GM21381 (cell line): Measurements from ENCODE around the gene MISP.
"Not testable (repeated sequence)": the region's sequence is repeated elsewhere in the genome, so short reads cannot be mapped to it uniquely, and the experiment has no call there.

Experiments
- ATAC-seq: cut with Tn5 transposase; IDR thresholded peaks from one replicate; pipeline ENCODE4 v1.9.1; 2021; ENCODE audit warnings: mild to moderate bottlenecking, moderate library complexity; ENCODE audit not compliant: unreplicated experiment

The MISP gene

DNA sequence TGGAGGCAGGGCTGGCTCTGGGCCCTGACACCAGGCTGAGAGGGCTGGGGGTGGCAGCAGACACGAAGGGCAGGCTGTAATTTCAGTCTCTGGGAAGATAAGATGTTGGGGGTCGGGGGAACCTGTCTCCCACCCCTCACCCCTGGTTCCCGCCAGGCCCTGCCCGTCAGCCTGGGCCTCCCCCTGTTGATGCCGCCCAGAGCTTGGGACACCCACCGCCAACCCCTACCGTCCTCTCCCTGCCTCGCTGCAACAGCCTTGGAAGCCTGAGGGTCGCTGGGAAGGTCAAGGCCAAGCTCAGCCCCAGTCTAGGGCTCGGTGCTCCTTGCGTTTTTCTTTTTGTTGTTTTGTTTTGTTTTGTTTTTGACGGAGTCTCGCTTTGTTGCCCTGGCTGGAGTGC, 27.7 kb upstream of the MISP start:
- ATAC-seq, result no peak

DNA sequence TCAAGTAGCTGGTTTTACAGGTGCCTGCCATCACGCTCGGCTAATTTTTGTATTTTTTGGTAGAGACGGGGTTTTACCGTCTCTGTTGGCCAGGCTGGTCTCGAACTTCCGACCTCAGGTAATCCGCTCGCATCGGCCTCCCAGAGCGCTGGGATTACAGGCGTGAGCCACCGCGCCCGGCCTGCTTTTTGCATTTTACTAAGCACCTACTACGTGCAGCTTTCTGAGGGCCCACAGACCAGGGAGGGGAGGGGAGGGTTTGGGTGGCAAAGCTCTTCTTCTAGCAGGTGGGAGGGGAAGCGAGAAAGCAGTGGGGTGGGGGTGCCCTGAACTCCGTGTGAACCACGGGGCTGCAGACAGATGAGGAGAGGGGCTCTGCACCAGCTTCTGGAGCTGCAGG, 27.2 kb upstream of the MISP start:
- no peak for ATAC-seq

DNA sequence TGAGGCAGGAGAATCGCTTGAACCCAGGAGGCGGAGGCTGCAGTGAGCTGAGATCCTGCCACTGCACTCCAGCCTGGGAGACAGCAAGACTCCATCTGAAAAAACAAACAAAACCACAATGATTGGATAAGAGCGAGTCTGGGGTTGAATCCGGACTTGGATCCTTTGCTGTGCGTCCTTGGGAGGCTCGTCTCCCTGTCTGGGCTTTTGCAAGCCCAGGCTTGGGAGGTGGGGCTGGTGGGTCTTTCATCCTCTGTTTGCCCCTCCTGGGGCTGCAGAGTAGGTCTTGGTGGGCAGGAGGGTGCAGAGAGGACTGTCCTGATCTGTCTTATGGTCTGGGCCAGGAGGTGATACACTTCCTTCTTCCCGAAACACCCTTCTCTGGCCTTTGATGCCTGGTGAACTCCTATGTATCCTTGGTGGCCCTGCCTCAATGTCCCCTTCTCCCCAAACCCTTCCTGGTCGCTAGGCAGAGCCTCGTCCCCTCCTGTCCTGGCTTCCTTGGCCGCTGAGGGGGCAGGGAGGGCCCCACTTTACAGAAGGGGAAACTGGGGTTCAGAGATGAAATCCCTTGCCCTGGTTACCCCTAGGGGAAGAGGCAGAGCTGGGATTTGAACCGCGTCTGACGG, 25.3 kb upstream of the MISP start:
- no peak for ATAC-seq

DNA sequence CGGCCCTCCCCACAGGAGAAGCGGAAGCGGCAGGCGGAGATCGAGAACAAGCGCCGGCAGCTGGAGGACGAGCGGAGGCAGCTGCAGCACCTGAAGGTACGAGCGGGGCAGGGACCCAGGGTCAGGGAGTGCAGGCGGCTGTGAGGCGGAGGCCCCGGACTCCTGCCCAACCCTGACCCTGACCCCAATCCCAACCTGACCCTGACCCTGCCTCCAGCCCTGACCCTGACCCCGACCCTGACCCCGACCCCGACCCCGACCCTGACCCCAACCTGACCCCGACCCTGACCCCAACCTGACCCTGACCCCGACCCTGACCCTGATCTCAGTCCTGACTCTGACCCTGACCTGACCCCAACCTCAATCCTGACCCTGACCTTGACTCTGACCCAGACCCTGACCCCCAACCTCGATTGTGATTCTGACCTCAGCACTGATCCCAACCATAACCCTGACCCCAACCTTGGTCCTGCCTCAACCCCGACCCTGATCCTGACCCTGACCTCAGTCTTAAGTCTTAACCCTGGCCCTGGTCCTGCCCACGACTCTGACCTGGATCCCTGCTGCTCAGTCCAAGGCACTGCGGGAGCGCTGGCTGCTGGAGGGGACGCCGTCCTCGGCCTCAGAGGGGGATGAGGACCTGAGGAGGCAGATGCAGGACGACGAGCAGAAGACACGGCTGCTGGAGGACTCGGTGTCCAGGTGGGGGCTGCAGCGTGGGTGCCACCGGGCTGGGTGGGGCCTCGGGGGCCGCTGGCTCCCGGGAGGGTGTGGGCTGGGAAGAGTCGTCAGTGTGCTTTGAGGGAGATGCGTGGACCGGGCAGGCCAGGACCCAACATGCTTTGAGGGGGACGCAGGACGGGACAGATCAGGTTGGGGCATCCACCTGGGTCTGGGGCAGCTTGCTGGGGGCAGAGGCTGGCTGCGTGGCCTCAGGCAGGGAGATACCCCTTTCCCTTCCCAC, 23.6 kb upstream of the MISP start:
- ATAC-seq, result no peak

DNA sequence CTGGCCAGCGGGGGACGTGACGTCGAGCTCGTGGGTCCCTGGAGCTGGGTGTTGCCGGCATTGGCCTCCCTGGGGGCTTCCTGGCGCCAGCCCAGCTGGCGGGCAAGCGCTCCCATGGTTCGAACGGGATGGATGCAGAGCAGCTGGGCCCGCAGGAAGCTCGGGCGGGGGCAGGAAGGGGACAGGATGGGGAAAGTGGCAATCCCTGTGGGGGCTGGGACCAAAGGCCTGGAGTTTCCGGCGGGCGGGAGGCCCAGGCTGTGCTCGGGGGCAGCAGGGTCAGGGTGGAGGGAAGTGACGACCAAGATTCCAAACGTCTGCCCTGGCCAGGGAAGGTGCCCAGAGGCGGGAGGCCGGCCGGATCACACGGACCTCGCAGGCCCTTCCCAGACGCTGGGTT, 22.9 kb upstream of the MISP start:
- no peak for ATAC-seq

DNA sequence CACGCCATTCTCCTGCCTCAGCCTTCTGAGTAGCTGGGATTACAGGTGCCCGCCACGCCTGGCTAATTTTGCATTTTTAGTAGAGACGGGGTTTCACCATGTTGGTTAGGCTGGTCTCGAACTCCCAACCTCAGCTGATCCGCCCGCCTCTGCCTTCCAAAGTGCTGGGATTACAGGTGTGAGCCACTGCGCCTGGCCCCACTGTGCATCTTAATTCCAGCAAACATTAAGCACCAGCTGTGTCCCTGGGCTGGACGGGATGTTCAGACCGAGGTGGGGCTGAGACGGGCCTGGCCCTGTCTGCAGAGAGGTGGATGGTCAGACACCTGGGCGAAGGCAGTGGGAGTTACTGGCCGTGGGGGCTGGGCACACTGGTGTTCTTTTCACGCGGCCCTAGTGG, 21.3 kb upstream of the MISP start:
- not testable (repeated sequence) for ATAC-seq

DNA sequence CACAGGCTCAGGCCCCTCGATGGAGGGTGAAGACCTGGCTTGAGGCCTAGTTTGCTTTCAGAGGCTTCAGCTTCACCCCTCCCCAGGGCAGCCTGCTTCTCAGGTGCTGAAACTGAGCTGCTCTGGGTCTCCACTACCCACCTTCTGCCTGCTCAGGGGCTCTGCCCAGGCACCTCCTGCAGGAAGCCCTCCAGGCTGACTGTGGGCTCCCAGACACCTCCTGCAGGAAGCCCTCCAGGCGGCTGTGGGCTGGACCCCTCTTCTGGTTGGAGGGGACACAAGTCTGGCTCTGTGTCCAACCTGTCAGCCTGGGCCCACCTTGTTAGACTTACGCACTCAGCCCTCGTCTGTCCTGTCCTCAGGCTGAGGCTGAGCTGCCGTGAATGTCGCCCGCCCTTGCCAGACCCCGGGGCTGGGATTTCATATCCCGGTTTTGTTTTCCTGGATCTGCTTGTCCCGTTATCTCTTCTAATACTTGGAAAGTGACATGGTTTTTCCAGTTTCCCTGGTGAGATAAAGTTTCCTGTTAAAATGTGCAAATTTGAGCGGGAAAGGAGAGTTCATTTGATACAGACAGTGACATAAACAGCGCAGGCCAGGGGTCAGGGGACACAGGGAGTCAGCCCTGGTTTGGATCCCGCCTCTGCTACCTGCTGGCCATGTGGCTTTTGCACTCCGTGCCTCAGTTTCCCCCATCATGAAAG, 20.8 kb upstream of the MISP start:
- no peak for ATAC-seq

DNA sequence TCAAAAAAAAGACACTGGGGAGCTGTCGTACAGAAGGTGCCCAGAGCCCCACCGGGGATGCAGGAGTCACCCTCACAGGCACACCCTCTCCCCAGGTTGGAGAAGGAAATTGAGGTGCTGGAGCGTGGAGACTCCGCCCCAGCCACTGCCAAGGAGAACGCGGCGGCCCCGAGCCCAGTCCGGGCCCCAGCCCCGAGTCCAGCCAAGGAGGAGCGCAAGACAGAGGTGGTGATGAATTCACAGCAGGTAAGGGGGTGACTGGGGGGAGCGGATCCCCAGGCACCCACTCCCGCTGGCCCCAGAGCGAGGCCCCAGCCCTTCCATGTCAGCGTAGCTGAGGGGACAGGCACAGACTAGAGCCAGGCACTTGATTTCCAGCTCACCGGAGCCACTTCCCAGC, 19.9 kb upstream of the MISP start:
- ATAC-seq, result no peak

DNA sequence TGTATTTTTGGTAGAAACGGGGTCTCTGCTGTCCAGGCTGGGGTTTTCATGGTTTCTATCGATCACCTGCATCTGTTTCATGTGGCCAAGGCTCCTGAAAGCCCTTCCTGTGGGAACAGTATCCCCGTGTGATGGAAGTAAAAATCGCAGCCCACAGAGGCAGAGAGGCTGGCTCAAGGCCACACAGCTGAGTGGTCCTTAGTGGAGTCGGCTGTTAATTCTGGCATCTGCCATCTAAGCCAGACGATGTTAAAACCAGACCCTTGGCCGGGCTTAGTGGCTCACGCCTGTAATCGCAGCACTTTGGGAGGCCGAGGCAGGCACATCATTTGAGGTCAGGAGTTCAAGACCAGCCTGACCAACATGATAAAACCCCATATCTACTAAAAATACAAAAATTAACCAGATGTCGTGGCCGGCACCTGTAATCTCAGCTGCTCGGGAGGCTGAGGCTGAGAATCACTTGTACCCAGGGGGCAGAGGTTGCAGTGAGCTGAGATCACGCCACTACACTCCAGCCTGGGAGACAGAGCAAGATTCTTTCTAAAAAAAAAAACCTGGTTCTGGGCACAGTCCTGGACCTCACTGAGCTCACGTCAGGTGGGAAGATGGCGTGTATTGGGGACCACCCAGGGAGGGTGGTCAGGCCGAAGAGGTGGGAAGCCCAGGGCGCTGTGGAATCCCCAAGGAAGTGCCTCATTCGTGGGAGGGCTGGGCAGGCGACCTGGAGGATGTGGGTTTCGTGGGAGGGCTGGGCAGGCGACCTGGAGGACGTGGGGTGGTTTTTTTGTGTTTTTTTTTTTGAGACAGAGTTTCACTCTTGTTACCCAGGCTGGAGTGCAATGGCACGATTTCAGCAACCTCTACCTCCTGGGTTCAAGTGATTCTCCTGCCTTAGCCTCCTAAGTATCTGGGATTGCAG, 18.5 kb upstream of the MISP start:
- ATAC-seq, result no peak

DNA sequence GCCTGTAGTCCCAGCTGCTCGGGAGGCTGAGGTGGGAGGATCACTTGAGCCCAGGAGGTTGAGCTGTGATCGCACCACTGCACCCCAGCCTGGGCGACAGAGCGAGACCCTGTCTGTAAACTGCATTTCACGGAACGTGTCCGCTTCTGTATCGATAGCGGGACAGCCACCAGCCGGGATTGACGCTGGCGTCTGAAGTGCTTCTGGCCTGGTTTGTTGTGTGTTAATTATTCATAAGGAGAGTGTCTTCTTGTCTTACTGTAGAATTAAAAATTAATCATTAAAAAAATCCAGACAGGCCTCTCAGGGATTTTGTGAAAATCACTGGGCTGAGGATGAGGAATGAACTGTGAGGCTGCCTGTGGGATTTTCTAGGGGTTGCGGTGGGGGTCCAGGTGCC, 16.2 kb upstream of the MISP start:
- no peak for ATAC-seq

DNA sequence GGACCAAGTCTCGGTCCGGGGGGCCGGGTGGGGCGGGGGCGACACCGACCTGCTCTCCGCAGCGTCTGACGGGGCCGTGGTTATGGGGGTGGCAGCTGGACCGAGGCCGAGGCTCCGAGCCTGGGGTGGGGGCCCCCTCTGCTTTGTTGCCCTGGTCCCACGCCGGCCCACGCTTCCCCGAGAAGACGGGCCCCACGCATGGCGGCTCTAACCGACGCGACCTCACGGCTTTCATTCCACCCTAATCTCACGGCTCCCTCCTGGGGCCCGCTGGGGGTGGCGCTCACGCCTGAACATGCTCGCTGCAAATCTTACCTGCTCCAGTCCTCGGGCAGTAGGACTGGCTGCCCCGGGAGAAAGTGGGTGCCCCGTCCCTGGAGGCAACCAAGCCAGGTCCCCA, 14.8 kb upstream of the MISP start:
- ATAC-seq, result no peak

DNA sequence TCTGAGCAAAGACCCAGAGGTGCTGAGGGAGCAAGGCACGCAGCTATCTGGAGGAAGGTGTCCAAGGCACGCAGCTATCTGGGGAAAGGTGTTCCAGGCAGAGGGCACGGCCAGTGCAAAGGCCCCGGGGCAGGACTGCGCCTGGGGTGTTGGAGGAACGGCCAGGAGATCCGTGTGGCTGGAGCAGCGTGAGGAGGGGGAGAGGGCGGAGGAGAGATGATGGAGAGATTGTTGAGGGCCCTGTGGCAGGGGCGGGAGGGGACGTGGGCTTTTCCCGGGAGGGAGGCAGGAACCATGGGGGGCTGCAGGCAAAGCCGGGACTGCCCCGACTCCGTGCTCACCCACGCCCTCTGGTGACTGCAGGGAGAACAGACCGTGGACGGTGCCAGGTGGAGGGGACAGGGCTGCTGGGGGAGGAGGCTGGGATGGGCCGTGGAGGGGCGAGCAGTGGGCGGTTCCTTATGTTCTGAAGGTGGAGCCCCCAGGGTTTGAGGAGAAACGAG, 13.3 kb upstream of the MISP start:
- ATAC-seq, result no peak

DNA sequence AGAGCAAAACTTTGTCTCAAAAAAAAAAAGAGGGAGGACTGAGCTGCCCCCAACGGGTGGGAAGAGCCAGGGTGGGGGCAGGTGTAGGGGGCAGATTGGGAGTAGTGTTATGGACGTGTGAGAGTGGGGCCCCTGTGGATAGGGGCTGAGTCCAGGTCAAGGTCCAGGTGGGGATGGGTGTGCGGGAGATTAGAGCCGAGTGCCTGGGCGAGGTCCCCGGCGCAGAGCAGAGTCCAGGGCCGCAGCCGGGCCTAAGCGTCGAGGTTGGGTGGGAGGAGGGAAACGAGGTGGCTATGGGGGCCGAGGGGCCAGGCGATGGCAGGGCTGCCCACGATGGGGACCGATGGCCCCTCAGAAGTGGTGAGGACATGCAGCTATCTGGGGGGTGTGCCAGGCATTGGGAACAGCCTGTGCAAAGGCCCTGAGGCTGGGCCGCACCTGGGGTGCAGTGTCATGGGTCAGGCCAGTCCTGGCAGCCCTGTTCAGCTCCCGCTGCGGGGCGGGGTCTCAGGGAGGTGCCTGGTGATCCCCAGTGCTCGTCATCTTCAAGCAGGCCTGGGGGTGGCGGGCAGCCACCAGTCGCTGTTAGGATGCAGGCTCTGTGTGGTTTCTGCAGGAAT, 12.3 kb upstream of the MISP start:
- no peak for ATAC-seq

DNA sequence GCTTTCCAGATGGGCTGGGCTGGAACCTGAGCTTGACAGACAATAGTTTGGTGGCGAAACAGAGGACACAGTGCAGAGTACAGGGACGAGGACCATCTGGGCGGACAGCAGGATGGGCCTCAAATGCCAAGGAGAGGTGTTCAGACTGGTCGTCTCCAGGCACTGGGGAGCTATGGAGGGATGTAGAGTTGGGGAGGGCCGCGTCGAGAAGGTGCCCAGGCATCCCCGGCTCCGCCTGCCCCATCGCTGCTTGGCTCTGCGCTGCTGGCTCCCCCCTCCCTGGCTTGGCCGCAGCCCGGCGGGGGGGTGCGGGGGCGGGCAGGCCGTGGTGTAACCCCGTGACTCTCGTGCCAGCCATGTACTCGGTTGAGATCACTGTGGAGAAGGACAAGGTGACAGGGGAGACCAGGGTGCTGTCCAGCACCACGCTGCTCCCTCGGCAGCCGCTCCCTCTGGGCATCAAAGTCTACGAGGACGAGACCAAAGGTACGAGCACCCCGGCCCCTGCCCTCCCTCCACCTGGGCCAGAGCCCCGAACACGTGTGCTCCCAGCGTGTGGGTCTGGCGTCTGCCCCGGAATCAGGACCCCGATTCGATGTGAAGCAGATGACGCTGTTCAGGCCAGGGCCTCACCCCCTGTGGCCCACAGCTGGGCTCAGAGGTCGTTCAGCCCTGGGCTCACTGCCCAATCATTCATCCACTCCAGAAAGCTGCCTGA, 10.8 kb upstream of the MISP start:
- no peak for ATAC-seq

DNA sequence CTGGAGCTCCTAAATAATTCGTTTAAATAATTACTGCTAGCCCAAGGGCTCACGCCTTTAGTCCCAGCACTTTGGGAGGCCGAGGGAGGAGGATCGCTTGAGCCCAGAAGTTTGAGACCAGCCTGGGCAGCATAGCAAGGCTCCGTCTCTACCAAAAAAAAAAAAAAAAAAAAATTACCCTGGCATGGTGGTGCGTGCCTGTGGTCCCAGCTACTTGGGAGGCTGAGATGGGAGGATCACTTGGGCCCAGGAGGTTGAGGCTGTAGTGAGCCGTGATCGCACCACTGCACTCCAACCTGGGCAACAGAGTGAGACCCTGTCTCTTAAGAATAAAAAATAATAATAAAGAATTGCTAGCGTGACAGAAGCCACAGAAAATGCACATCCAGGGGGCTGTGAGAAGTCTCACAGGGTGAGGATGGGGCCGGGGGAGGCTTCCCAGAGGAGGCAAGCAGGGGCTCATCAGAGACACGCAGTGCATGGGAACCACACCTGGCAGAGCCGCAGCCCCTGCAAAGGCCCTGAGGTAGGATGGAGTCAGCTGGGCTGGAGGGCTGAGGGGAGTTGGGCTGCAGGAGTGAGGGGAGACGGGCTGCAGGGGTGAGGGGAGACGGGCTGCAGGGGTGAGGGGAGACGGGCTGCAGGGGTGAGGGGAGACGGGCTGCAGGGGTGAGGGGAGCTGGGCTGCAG, 10.0 kb upstream of the MISP start:
- ATAC-seq, result not testable (repeated sequence)

DNA sequence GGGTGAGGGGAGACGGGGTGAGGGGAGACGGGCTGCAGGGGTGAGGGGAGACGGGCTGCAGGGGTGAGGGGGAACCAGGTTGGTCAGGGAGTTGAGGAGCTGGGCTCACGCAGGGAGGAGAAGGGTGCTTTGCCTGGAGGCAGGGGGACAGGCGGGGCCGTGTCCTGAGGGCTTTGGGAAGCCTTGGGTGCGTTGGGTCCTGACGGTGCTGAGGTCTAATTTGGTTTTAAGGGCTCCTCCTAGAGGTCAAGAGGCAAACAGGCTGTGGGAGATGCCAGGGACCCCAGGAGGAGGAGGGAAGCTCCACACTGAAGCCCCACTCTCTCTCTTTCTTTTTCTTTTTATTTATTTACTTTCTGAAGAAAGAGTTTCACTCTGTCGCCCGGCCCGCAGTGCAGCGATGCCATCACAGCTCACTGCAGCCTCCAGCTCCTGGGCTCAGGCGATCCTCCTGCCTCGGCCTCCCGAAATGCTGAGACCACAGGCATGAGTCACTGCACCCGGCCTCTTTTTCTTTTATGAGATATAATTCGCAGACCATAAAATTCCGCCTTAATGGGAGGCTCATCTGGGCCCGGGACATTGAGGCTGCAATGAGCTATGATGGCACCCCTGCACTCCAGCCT, 9.3 kb upstream of the MISP start:
- ATAC-seq, result no peak

DNA sequence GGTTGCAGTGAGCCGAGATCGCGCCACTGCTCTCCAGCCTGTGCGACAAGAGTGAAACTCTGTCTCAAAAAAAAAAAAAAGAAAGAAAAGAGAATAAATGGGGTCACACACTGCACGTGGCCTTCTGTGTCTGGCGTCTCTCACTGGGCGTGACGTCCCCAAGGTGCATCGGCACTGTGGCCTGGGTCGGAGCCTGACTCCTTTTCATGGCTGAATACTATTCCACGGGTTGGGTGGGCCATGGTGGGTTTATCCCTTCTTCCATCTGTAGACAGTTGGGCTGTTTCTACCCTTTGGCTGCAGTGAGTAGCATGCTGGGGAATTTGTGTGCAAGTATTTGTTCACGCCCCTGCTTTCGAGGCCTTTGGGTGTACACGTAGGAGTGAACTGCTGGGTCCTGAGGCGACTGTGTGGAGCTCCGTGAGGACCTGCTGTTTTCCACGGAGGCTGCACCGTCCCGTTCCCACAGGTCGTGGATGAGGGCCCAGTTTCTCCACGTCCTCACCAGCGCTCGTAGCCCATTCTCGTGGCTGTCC, 8.3 kb upstream of the MISP start:
- ATAC-seq, result no peak

DNA sequence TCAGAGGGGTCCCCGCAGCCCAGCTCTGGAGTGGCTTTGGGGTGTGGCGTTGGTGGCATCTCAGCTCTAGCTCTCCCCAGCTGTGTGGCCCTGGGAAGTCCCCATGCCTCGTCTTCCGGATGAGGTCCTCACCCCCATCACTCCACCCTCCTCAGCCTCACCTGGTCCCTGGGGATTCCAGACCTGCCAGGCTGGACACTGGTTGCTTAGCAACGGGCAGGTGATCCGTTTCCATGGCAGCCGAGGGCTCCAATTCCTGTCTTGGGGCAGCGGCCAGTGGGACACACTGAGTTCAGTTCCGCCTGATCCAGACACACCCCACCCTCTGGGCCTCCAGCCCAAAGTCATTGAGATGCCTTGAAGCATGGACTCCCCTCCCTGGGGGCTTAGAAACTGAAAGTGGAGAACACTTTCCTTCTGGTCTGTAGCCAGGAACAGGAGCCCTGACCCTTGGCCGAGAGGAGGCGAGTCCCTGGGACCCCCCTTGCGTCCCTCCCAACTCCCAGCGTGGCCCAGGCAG, 7.7 kb upstream of the MISP start:
- ATAC-seq, result no peak
